IMR-90 (cell line): ENCODE measurements around the gene GXYLT2. TPM values are rescaled to one million over a fixed set of nuclear protein-coding genes. Genes with fewer than 3 reads are reported as not detected.

Experiments used
- ATAC-seq: fragments of 200-7000 bp; cut with Tn5 transposase; 2 replicates; pipeline ENCODE4 v1.9.1; 2020; ENCODE audit warnings: low read depth, mild to moderate bottlenecking, moderate library complexity
- BruUV-seq: library from RNA; stranded (reverse); fragments of 400-500 nt; replicated peaks from 2 replicates; lab custom pipeline; 2021; lab: Mats Ljungman, UMichigan
- CTCF ChIA-PET: fragments of 300-600 bp; formaldehyde crosslinking; extraction: SDS; loops from one replicate; lab custom pipeline; 2021; ENCODE audit warnings: antibody characterized with exemption; lab: Yijun Ruan, JAX
- POLR2A ChIA-PET: fragments of 300-600 bp; sonication (Branson Sonifier 250); formaldehyde crosslinking; loops from one replicate; lab custom pipeline; 2022; ENCODE audit warnings: antibody characterized with exemption; ENCODE audit not compliant: unreplicated experiment; lab: Charles Lee
- DNase-seq: peaks from one replicate; pipeline ENCODE4 v3.0.0; 2013
- H2AFZ ChIP-seq: replicated peaks from 2 replicates; pipeline ENCODE3; 2013; ENCODE audit warnings: low read length, mild to moderate bottlenecking; ENCODE audit not compliant: poor library complexity
- H2AK5ac ChIP-seq: 2 replicates; pipeline ENCODE4 v1.6.1; 2013; ENCODE audit warnings: low read depth, low read length, inconsistent platforms
- H2AK9ac ChIP-seq: replicated peaks from 2 replicates; pipeline ENCODE3; 2013; ENCODE audit warnings: mild to moderate bottlenecking, low read depth, low read length, moderate library complexity; ENCODE audit not compliant: poor library complexity
- H2BK120ac ChIP-seq: 2 replicates; pipeline ENCODE4 v1.6.1; 2013; ENCODE audit warnings: low read depth, low read length, inconsistent platforms
- H2BK15ac ChIP-seq: 3 replicates; pipeline ENCODE4 v1.6.1; 2013; ENCODE audit warnings: low read depth, low read length, inconsistent platforms
- H2BK20ac ChIP-seq: 2 replicates; pipeline ENCODE4 v1.6.1; 2013; ENCODE audit warnings: low read depth, mild to moderate bottlenecking, inconsistent platforms, low read length, moderate library complexity
- H2BK5ac ChIP-seq: 2 replicates; pipeline ENCODE4 v1.6.1; 2013; ENCODE audit warnings: mild to moderate bottlenecking, low read depth, low read length, inconsistent platforms; ENCODE audit not compliant: poor library complexity, severe bottlenecking
- H3K14ac ChIP-seq: replicated peaks from 2 replicates; pipeline ENCODE4 v1.6.1; 2013; ENCODE audit warnings: low read depth, low read length, inconsistent platforms
- H3K18ac ChIP-seq: 2 replicates; pipeline ENCODE4 v1.6.1; 2013; ENCODE audit warnings: low read depth, low read length, control low read depth
- H3K23ac ChIP-seq: 2 replicates; pipeline ENCODE4 v1.6.1; 2013; ENCODE audit warnings: low read depth, low read length, inconsistent platforms
- H3K27ac ChIP-seq: 2 replicates; pipeline ENCODE4 v1.5.1; 2013; ENCODE audit warnings: mild to moderate bottlenecking, control low read depth, low read length; ENCODE audit not compliant: insufficient read depth
- H3K27me3 ChIP-seq: 2 replicates; pipeline ENCODE4 v1.6.1; 2013; ENCODE audit warnings: low read length; ENCODE audit not compliant: control insufficient read depth, insufficient read depth
- H3K36me3 ChIP-seq: 2 replicates; pipeline ENCODE4 v1.6.1; 2013; ENCODE audit warnings: low read length, mixed read lengths; ENCODE audit not compliant: control insufficient read depth, insufficient read depth
- H3K4ac ChIP-seq: 2 replicates; pipeline ENCODE4 v1.6.1; 2013; ENCODE audit warnings: low read depth, low read length, inconsistent platforms
- H3K4me1 ChIP-seq: 2 replicates; pipeline ENCODE4 v1.6.1; 2013; ENCODE audit warnings: low read length, mixed read lengths; ENCODE audit not compliant: control insufficient read depth, insufficient read depth
- H3K4me2 ChIP-seq: 2 replicates; pipeline ENCODE4 v1.6.1; 2013; ENCODE audit warnings: low read depth, mild to moderate bottlenecking, control low read depth, low read length, moderate library complexity
- H3K4me3 ChIP-seq: 2 replicates; pipeline ENCODE4 v1.5.1; 2013; ENCODE audit warnings: low read depth, mild to moderate bottlenecking, control low read depth, low read length, moderate library complexity; ENCODE audit not compliant: insufficient read depth
- H3K56ac ChIP-seq: 2 replicates; pipeline ENCODE4 v1.6.1; 2013; ENCODE audit warnings: low read length, inconsistent platforms; ENCODE audit not compliant: insufficient read depth; ENCODE audit errors: extremely low read depth
- H3K79me1 ChIP-seq, 2 experiments: 2 replicates each; pipeline ENCODE4 v1.6.1; 2013; ENCODE audit warnings: low read length in 2 of 2, inconsistent platforms in 1 of 2, low read depth in 1 of 2
- H3K9ac ChIP-seq: 2 replicates; pipeline ENCODE4 v1.6.1; 2013; ENCODE audit warnings: low read depth, low read length, control low read depth
- H3K9me1 ChIP-seq: 2 replicates; pipeline ENCODE4 v1.6.1; 2013; ENCODE audit warnings: low read length, inconsistent platforms; ENCODE audit not compliant: insufficient read depth
- H3K9me3 ChIP-seq: 2 replicates; pipeline ENCODE4 v1.6.1; 2013; ENCODE audit warnings: low read length; ENCODE audit not compliant: control insufficient read depth, insufficient read depth
- H4K20me1 ChIP-seq: 2 replicates; pipeline ENCODE4 v1.6.1; 2013; ENCODE audit warnings: low read length, inconsistent platforms; ENCODE audit not compliant: insufficient read depth
- H4K5ac ChIP-seq: 2 replicates; pipeline ENCODE4 v1.6.1; 2013; ENCODE audit warnings: mild to moderate bottlenecking, low read depth, low read length, control low read depth
- H4K8ac ChIP-seq, 2 experiments: 2 replicates each; pipeline ENCODE4 v1.6.1; 2013; ENCODE audit warnings: low read depth in 2 of 2, low read length in 2 of 2, control low read depth in 1 of 2, inconsistent platforms in 1 of 2
- H4K91ac ChIP-seq: 2 replicates; pipeline ENCODE4 v1.6.1; 2013; ENCODE audit warnings: low read depth, low read length, inconsistent platforms; ENCODE audit not compliant: insufficient read depth
- CHD1 ChIP-seq: IDR thresholded peaks from 2 replicates; pipeline ENCODE4 v1.6.1; 2012; ENCODE audit warnings: low read depth, low read length, improper control_type of control experiment
- FOS ChIP-seq: fragments of 150-350 bp; IDR thresholded peaks from 2 replicates; pipeline ENCODE4 v1.6.1; 2016; ENCODE audit warnings: low read depth, low read length
- MAFK ChIP-seq: IDR thresholded peaks from 2 replicates; pipeline ENCODE4 v1.6.1; 2012; ENCODE audit warnings: low read depth, low read length, improper control_type of control experiment
- NFE2L2 ChIP-seq: fragments of 150-350 bp; IDR thresholded peaks from 2 replicates; pipeline ENCODE4 v1.6.1; 2016; ENCODE audit warnings: low read depth, mild to moderate bottlenecking, low read length
- POLR2A ChIP-seq: IDR thresholded peaks from 2 replicates; pipeline ENCODE4 v1.6.1; 2012; ENCODE audit warnings: mild to moderate bottlenecking, low read depth, low read length
- RAD21 ChIP-seq: IDR thresholded peaks from 2 replicates; pipeline ENCODE4 v1.6.1; 2012; ENCODE audit warnings: low read length, improper control_type of control experiment
- RCOR1 ChIP-seq: IDR thresholded peaks from 2 replicates; pipeline ENCODE4 v1.6.1; 2012; ENCODE audit warnings: mild to moderate bottlenecking, low read length, improper control_type of control experiment; ENCODE audit not compliant: insufficient replicate concordance
- RFX5 ChIP-seq: IDR thresholded peaks from 2 replicates; pipeline ENCODE4 v1.8.0; 2012; ENCODE audit warnings: low read depth, mild to moderate bottlenecking, low read length, moderate library complexity
- SMC3 ChIP-seq: fragments of 150-350 bp; IDR thresholded peaks from 2 replicates; pipeline ENCODE4 v1.6.1; 2016; ENCODE audit warnings: low read depth, mild to moderate bottlenecking, antibody characterized with exemption, low read length, moderate library complexity
- dilution Hi-C: fragments of 300-500 bp; cut with HindIII; formaldehyde crosslinking; loops from one replicate; pipeline ENCODE4 v1.14.3; 2018; ENCODE audit warnings: low sequenced_read_pairs; ENCODE audit not compliant: unreplicated experiment
- in situ Hi-C: fragments of 300-500 bp; cut with MboI; formaldehyde crosslinking; loops from 3 replicates; pipeline ENCODE4 v1.14.3; 2019; ENCODE audit warnings: low sequenced_read_pairs, inconsistent platforms, mixed read lengths
- intact Hi-C: fragments of 100-400 bp; cut with micrococcal nuclease; formaldehyde crosslinking; loops from 2 replicates; pipeline ENCODE4 v1.10.0; 2022
- polyA plus RNA-seq, 3 experiments: library from polyadenylated mRNA; depleted of rRNA; stranded (reverse); fragments of >200 nt; gene quantifications; 2 replicates each; pipeline ENCODE4 v1.2.3, GENCODE V29; 2012; ENCODE audit warnings: low replicate concordance in 1 of 3
- total RNA-seq: library from RNA; depleted of rRNA; stranded (reverse); fragments of >200 nt; gene quantifications from 2 replicates; pipeline ENCODE4 v1.2.3, GENCODE V29; 2012
- TF ChIP-seq, protein P1 (sequence below): fragments of 150-350 bp; IDR thresholded peaks from 2 replicates; pipeline ENCODE4 v1.6.1; 2017; ENCODE audit warnings: mild to moderate bottlenecking, antibody characterized with exemption, low read length, low read depth

The GXYLT2 gene
- total and polyA plus RNA-seq, 2 of the 4 experiments (the other 2 are of a cell fraction) = 5.7 to 11.1 TPM

DNA sequence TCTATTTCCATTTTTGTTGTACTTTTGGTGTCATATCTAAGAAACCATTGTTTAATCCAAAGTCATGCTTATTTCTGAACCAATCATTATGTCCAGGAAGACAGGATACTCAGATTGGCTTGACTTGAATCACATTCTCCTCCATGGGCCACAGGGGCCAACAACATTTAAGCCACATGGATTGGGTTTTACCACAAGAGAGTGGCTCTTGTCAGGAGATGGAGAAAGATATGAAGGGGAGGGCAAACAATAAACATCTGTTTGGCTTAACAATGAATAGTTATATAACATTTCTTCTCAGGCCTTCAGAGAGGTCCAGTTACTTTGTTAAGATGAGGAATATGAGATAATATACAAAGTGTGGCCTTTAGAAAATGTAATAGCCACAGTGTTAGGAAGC is 44.6 kb downstream of the GXYLT2 start:
- BruUV-seq = no TSS peak
- no peak overlapping the region for H3K23ac ChIP-seq
- no peak for DNase-seq

More for the DNA sequence above, 44.6 kb downstream of the GXYLT2 start:
- in situ Hi-C loops (no loop called here), intact Hi-C loops (loop anchor here (5.0 kb wide), 1 partner anchor 265 kb away; no protein-coding TSS in a partner anchor), dilution Hi-C loops (no loop called here)
- Histone ChIP-seq H3K9me1 (no peaks in the 10 kb centered on the region), H3K56ac (no peak overlapping the region), H4K5ac (no peak overlapping the region), H2BK15ac (no peak overlapping the region), H3K14ac (no peak overlapping the region), H2BK5ac (no peak overlapping the region), H3K27me3 (no peaks in the 10 kb centered on the region), H3K9ac (no peak overlapping the region), H2BK120ac (no peak overlapping the region), H4K8ac (no peak overlapping the region), H3K9me3 (peaks cover 3% of the 10 kb centered on the region), H2BK20ac (no peak overlapping the region), H3K4ac (no peak overlapping the region), H3K79me1 (no peaks in the 10 kb centered on the region), H2AK9ac (no peak overlapping the region), H3K27ac (no peak overlapping the region), H2AK5ac (no peak overlapping the region), H3K4me2 (no peak overlapping the region), H4K20me1 (no peaks in the 10 kb centered on the region), H3K36me3 (peaks cover 11% of the 10 kb centered on the region), H3K4me1 (no peaks in the 10 kb centered on the region), H3K4me3 (no peak overlapping the region), H3K18ac (no peak overlapping the region), H4K91ac (no peak overlapping the region), H2AFZ (no peak overlapping the region)
- CTCF ChIA-PET = no interaction called here
- no peak for TF ChIP-seq RFX5
- no peak for TF ChIP-seq RCOR1
- TF ChIP-seq NFE2L2 = no peak
- no peak for TF ChIP-seq RAD21
- TF ChIP-seq MAFK = no peak
- no peak for TF ChIP-seq FOS
- TF ChIP-seq, protein P1, sequence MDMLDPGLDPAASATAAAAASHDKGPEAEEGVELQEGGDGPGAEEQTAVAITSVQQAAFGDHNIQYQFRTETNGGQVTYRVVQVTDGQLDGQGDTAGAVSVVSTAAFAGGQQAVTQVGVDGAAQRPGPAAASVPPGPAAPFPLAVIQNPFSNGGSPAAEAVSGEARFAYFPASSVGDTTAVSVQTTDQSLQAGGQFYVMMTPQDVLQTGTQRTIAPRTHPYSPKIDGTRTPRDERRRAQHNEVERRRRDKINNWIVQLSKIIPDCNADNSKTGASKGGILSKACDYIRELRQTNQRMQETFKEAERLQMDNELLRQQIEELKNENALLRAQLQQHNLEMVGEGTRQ = no peak
- TF ChIP-seq SMC3 = no peak
- TF ChIP-seq POLR2A = no peak
- TF ChIP-seq CHD1 = no peak
- no peak for ATAC-seq
- POLR2A ChIA-PET = no interaction called here
